Activated T-cell treated with anti-CD3 and anti-CD28 coated beads, Interleukin-2, amount 50 U/mL, for 4 hours (primary cell): ENCODE data around the gene ELMOD3. TPM values are rescaled to one million over a fixed set of nuclear protein-coding genes. Genes with fewer than 3 reads are reported as not detected.
"Not testable (repeated sequence)": the region's sequence is repeated elsewhere in the genome, so short reads cannot be mapped to it uniquely, and the experiment has no call there.

ENCODE experiments used
- ATAC-seq, 2 donors: fragments of 200-7000 bp; cut with Tn5 transposase; one replicate each; pipeline ENCODE4 v1.10.0; 2021
- DNase-seq: peaks from one replicate; pipeline ENCODE4 v3.0.0-alpha.2; 2020
- H3K27me3 Mint-ChIP-seq: one replicate; pipeline ENCODE4 v1.8.0; 2021; ENCODE audit warnings: low read depth, mixed read lengths
- H3K36me3 Mint-ChIP-seq: one replicate; pipeline ENCODE4 v1.8.0; 2022; ENCODE audit warnings: mixed read lengths; ENCODE audit not compliant: insufficient read depth
- H3K4me1 Mint-ChIP-seq: one replicate; pipeline ENCODE4 v1.8.0; 2021; ENCODE audit warnings: low read depth, mixed read lengths
- H3K4me3 Mint-ChIP-seq: one replicate; pipeline ENCODE4 v1.8.0; 2021; ENCODE audit warnings: mild to moderate bottlenecking, moderate library complexity, mixed read lengths
- H3K9me3 Mint-ChIP-seq: one replicate; pipeline ENCODE4 v1.8.0; 2021; ENCODE audit warnings: mixed read lengths
- total RNA-seq, 3 donors: library from RNA; stranded (reverse); gene quantifications; one replicate each; pipeline ENCODE4 v1.2.1, GENCODE V29; 2021

The ELMOD3 gene
- total RNA-seq, 3 donors from 2014 or later: 5.5 to 9.9 (median 8.8) TPM

GRCh38 chr2:85376291-85377065 is 21.9 kb downstream of the ELMOD3 start:
- ATAC-seq: no peak
- Mint-ChIP-seq H3K36me3 (peaks cover 47% of the 10 kb centered on the region), H3K4me3 (no peak overlapping the region), H3K27me3 (no peaks in the 10 kb centered on the region), H3K9me3 (no peaks in the 10 kb centered on the region), H3K4me1 (no peaks in the 10 kb centered on the region)
- no peak for DNase-seq

- Mint-ChIP-seq H3K4me1 (no peaks in the 10 kb centered on the region), H3K4me3 (no peak overlapping the region), H3K36me3 (peaks cover 47% of the 10 kb centered on the region), H3K9me3 (no peaks in the 10 kb centered on the region), H3K27me3 (no peaks in the 10 kb centered on the region)
- ATAC-seq: no peak
- no peak for DNase-seq
Observed at GRCh38 chr2:85377083-85377482, 22.5 kb downstream of the ELMOD3 start.

- Mint-ChIP-seq H3K36me3 (peaks cover 50% of the 10 kb centered on the region), H3K4me1 (no peaks in the 10 kb centered on the region), H3K9me3 (no peaks in the 10 kb centered on the region), H3K27me3 (no peaks in the 10 kb centered on the region), H3K4me3 (no peak overlapping the region)
- ATAC-seq: no peak
- DNase-seq: no peak
Observed at GRCh38 chr2:85378257-85378656, 23.7 kb downstream of the ELMOD3 start.

GRCh38 chr2:85380048-85380447 is 25.5 kb downstream of the ELMOD3 start:
- Mint-ChIP-seq H3K36me3 (peaks cover 49% of the 10 kb centered on the region), H3K9me3 (no peaks in the 10 kb centered on the region), H3K4me3 (no peak overlapping the region), H3K27me3 (no peaks in the 10 kb centered on the region), H3K4me1 (no peaks in the 10 kb centered on the region)
- no peak for DNase-seq
- no peak for ATAC-seq

GRCh38 chr2:85383151-85383550 is 28.6 kb downstream of the ELMOD3 start:
- not testable (repeated sequence) for H3K27me3 Mint-ChIP-seq, ATAC-seq, H3K4me3 Mint-ChIP-seq, DNase-seq, H3K9me3 Mint-ChIP-seq, H3K4me1 Mint-ChIP-seq
- H3K36me3 Mint-ChIP-seq: peaks cover 35% of the 10 kb centered on the region

GRCh38 chr2:85383850-85384249 is 29.3 kb downstream of the ELMOD3 start:
- Mint-ChIP-seq H3K36me3 (peaks cover 28% of the 10 kb centered on the region), H3K4me1 (no peaks in the 10 kb centered on the region), H3K9me3 (no peaks in the 10 kb centered on the region), H3K4me3 (no peak overlapping the region), H3K27me3 (no peaks in the 10 kb centered on the region)
- no peak for DNase-seq
- no peak for ATAC-seq

- H3K27me3 Mint-ChIP-seq: no peaks in the 10 kb centered on the region
- no peak overlapping the region for H3K4me3 Mint-ChIP-seq
- DNase-seq: no peak
- H3K36me3 Mint-ChIP-seq: peaks cover 25% of the 10 kb centered on the region
- H3K4me1 Mint-ChIP-seq: no peaks in the 10 kb centered on the region
- no peaks in the 10 kb centered on the region for H3K9me3 Mint-ChIP-seq
- ATAC-seq: no peak
Observed at GRCh38 chr2:85385746-85386145, 31.2 kb downstream of the ELMOD3 start.

GRCh38 chr2:85387754-85388153 is 33.2 kb downstream of the ELMOD3 start:
- ATAC-seq (no peak), DNase-seq (no peak)
- Mint-ChIP-seq H3K4me1 (peaks cover 12% of the 10 kb centered on the region), H3K36me3 (peaks cover 19% of the 10 kb centered on the region), H3K9me3 (no peaks in the 10 kb centered on the region), H3K27me3 (no peaks in the 10 kb centered on the region), H3K4me3 (no peak overlapping the region)

- Mint-ChIP-seq H3K36me3 (peaks cover 14% of the 10 kb centered on the region), H3K4me1 (peaks cover 14% of the 10 kb centered on the region), H3K4me3 (no peak overlapping the region), H3K9me3 (no peaks in the 10 kb centered on the region), H3K27me3 (no peaks in the 10 kb centered on the region)
- no peak for ATAC-seq
- no peak for DNase-seq
Observed at GRCh38 chr2:85388878-85389538, 34.4 kb downstream of the ELMOD3 start.

- peaks cover 9% of the 10 kb centered on the region for H3K36me3 Mint-ChIP-seq
- peaks cover 15% of the 10 kb centered on the region for H3K4me1 Mint-ChIP-seq
- DNase-seq (peak; percentile 78), ATAC-seq (peak; percentile 74 to 81)
- no peak overlapping the region for H3K4me3 Mint-ChIP-seq
- H3K9me3 Mint-ChIP-seq: no peaks in the 10 kb centered on the region
- no peaks in the 10 kb centered on the region for H3K27me3 Mint-ChIP-seq
Observed at GRCh38 chr2:85390941-85391669, 36.5 kb downstream of the ELMOD3 start.

- Mint-ChIP-seq H3K27me3 (no peaks in the 10 kb centered on the region), H3K9me3 (no peaks in the 10 kb centered on the region), H3K36me3 (peaks cover 10% of the 10 kb centered on the region), H3K4me1 (peaks cover 15% of the 10 kb centered on the region), H3K4me3 (no peak overlapping the region)
- DNase-seq: no peak
- ATAC-seq: no peak
Observed at GRCh38 chr2:85393836-85394235, 39.3 kb downstream of the ELMOD3 start.

GRCh38 chr2:85394261-85394681 is 39.7 kb downstream of the ELMOD3 start:
- no peak overlapping the region for H3K4me3 Mint-ChIP-seq
- peaks cover 9% of the 10 kb centered on the region for H3K36me3 Mint-ChIP-seq
- DNase-seq: no peak
- peaks cover 15% of the 10 kb centered on the region for H3K4me1 Mint-ChIP-seq
- no peaks in the 10 kb centered on the region for H3K9me3 Mint-ChIP-seq
- no peaks in the 10 kb centered on the region for H3K27me3 Mint-ChIP-seq
- ATAC-seq: no peak

GRCh38 chr2:85394976-85395375 is 40.4 kb downstream of the ELMOD3 start:
- H3K9me3 Mint-ChIP-seq: no peaks in the 10 kb centered on the region
- ATAC-seq (no peak), DNase-seq (no peak)
- H3K4me3 Mint-ChIP-seq: no peak overlapping the region
- H3K4me1 Mint-ChIP-seq: peaks cover 15% of the 10 kb centered on the region
- H3K36me3 Mint-ChIP-seq: peaks cover 11% of the 10 kb centered on the region
- no peaks in the 10 kb centered on the region for H3K27me3 Mint-ChIP-seq

GRCh38 chr2:85395912-85396475 is 41.4 kb downstream of the ELMOD3 start:
- DNase-seq: no peak
- H3K36me3 Mint-ChIP-seq: peaks cover 7% of the 10 kb centered on the region
- no peaks in the 10 kb centered on the region for H3K9me3 Mint-ChIP-seq
- peaks cover 15% of the 10 kb centered on the region for H3K4me1 Mint-ChIP-seq
- no peak for ATAC-seq
- H3K27me3 Mint-ChIP-seq: no peaks in the 10 kb centered on the region
- H3K4me3 Mint-ChIP-seq: no peak overlapping the region
